DND-41 (cell line): ENCODE data around the gene GCC2.

Experiments used
- CTCF ChIP-seq: IDR thresholded peaks from 2 replicates; pipeline ENCODE4 v1.5.1; 2012; ENCODE audit warnings: borderline replicate concordance, low read length, moderate library complexity, mild to moderate bottlenecking; ENCODE audit not compliant: poor library complexity, severe bottlenecking; ENCODE audit errors: extremely low read depth
- EZH2 ChIP-seq: IDR thresholded peaks from 3 replicates; pipeline ENCODE4 v1.6.1; 2012; ENCODE audit warnings: borderline replicate concordance, low read depth, mild to moderate bottlenecking, moderate library complexity, low read length, inconsistent platforms; ENCODE audit not compliant: severe bottlenecking

DNA sequence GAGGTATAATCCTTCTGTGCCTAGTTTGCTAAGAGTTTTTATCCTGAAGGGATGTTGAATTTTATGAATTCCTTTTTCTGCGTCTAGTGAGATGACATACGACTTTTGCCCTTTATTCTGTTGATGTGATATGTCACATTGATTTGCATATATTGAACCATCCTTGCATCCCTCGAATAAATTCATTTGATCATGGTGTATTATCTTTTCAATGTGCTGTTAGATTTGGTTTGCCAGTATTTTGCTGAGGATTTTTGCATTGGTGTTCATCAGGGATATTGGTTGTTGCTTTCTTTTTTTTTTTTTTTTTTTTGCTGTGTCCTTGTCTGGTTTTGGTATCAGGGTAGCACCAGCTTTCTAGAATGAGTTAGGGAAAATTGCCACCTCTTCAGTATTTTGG, 9.1 kb downstream of the GCC2 start:
- no peak for TF ChIP-seq CTCF
- TF ChIP-seq EZH2, result no peak
